SW 1271 (cell line): ENCODE measurements around the gene STARD10.
"Not testable (repeated sequence)": the region's sequence is repeated elsewhere in the genome, so short reads cannot be mapped to it uniquely, and the experiment has no call there.

ENCODE experiments used
- DNase-seq, 2 experiments: peaks; one replicate each; lab custom pipeline; 2025; lab: John Stamatoyannopoulos, UW

The STARD10 gene

DNA sequence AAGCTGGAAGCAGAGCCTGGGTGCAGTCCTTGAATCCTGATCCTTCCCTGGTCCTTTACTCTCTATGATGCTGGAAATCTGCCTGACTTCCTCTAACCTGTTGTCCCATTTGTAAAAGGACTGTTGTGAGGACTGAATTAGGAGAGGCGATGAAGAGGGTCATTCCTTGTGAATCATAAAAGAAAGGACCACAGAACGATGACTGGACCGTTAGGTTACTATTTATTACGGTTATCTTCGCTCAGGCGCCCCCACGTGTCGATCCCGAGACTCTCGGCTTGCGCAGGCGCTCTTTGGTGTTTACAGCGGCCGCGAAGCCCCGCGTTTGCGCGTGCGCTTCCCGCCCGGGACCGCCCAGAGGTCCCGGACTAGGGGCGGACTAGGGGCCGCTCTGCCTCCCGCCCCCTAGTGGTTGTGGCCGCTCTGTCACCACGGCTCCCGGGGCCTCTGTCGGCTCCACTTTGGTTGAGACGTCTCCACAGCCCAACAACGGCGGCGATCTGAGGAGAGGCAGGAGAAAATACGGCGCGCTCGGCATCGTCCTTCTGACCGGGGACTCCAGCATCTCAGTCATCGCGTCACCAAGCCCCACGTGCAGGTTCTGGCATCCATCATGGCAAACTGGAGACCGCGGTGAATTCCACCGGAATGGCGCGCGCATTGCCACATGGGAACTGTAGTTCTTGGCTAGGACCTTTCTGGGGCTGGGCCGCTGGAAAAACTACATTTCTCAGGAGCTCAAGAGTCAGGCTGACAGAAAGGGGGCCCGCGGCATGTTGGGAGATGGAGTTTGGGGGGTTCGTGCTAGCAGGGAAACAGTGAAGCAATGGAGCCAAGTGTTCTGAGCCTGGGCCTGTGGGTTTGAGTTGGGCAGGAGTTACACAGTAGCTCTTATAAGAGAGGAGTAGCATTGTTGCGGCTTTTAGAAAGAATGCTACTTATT lies at the start of gene STARD10:
TSS of gene STARD10 (minus strand) at position 623 of the 943 bp plus-strand sequence. CDS start 12,866 bp downstream, outside the sequence.
- peak; percentile 85 to 94 for DNase-seq

- no peak for DNase-seq
These were observed 48.9 kb upstream of the STARD10 start for GRCh38 chr11:72842653-72843330.

DNA sequence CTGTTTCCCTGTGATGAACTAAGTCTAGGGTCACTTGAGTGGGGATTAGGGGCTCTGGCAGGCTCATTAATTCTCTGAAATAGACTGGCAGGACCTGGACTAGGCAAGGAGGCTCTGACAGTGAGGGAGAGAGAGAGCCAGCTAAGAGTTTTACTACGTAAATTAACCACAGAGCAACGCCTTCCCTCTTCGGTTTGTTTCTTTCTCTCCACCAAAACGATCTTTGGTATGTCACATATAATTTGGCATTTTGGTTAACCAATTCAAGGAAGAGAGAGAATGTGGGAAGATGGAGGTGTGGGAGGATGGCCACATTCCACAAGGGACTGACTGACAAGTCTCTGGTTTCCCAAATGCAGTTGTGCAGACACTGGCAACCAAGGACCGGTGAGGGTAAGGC lies 48.3 kb upstream of the STARD10 start:
- no peak for DNase-seq

DNA sequence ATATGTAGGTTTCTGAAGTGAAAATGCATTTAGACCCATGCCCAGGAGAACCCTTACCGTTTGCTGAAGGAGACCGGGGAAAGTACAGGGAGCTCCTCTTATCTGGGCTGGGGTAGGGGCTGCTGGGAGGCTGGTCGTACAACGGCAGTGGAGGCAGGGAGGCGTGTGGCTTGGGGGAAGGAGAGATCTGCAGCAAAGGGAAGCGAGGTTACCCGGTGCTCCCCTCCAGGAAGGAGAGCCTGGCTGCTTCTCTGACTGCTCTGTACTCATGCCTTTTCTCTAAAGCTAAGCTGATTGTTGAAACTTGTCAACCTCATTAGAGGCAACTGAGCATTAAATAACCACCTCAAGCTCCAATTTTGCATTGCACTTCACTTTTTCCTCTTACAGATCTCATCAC lies 47.5 kb upstream of the STARD10 start:
- DNase-seq, result no peak

DNA sequence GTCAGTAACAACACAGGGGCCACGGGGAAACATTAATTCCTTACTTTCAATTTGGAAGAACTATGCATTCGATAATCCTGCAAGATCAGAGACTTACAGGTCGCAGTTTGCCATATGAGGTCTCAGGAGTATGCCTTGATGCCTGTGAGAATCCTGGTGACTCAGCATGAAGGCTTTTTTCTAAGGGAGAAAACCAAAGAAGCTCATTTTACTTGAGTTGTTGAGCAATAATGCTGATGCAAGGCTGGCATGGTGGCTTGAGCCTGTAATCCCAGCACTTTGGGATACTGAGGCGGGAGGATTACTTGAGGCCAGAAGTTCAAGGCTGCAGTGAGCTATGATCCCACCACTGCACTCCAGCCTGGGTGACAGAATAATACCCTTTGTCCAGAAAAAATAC lies 46.9 kb upstream of the STARD10 start:
- DNase-seq, result no peak

GRCh38 chr11:72838691-72839305 lies 45.0 kb upstream of the STARD10 start:
- DNase-seq, result no peak

DNA sequence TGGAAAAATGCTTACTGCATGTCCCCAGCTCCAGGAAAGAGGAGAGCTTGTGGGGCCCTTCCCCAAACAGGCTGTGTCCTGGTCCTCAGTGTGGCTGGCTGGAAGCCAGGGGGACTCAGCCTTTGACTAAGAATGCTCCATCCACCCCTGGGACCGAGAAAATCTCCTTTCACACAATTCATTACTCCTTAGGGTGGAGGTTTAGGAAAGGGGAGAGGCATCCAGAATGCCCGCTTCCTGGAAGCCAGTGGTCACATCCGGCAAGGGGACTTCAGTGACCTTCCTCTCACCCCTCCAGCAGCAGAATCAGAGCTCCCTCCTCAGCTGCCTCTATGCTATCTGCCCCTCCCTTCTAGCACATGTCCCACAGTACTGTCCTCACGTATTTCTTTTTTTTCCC lies 42.3 kb upstream of the STARD10 start:
- DNase-seq, result no peak

DNA sequence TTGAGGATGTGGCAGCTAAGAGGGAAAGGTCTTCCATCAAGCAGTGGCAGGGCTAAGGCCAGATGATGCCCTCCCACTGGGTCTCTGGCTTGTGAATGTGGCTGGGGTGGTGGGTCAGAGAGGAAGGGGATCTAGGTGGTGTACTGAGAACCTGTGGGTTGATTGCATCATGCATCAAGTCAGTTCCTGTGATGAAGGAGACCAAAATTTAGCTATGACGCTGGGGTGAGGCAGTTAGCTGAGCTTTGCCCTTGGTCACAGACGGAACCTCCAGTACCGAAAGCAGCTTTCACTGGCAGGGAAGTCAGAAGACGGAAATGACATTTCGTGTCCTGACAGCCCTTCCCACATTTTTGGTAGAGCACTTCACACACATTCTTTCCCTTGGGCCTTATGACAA lies 41.1 kb upstream of the STARD10 start:
- DNase-seq, result no peak

DNA sequence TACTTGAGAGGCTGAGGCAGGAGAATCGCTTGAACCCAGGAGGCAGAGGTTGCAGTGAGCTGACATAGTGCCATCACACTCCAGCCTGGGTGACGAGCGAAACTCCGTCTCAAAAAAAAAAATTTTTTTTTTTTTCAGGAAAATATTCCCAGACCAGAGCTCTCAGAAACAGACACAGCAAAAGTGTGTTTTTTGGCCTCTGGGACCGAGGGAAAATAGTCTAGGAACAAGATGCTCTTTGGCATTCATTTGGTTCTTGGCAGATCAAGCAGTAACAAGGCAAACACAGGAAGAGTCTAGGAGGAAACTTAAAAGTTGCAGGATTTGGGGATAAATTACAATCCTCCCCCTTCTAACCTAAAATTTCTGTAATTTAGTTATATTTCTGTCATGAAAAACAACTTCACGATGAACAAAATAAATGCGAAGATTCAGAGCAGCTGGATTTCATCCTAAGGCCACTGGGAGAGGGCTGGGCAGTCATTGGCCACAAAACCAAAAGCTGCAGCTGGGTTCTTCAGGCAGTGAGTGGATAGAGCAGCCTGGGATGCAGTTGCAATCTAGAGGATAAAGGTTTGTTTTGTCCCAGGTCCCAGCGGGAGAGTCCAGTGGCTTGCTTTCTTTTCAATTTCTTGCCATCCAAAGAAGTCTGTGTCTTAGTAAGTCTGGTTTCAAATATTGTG lies 40.1 kb upstream of the STARD10 start:
- no peak for DNase-seq

DNA sequence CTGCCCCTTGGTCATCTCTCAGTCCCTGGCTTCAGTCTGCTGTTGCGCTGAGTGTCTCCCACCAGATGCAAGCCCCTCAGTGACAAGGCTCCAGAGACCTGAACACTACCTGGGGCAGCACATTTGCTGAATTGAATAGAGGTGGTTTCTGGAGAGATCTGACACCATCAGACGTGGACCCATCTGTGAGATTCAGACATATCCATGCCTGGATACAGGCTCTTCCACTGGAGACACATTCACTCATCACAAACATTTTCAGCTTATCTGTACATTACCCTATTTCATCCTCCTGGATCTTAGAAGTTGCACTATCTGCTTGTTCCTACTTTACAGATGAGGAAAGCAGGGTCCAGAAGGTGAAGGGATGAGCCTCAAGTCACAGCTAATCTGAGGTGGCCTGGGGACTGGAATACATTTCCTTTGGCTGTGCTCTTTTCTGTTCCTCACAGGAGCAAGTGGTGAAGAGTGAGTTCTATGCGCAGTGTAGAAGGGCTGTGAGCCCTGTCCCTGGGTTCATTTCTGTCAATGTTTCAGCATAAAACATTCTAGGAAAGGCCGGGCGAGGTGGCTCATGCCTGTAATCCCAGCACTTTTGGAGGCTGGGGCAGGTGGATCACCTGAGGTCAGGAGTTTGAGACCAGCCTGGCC lies 39.4 kb upstream of the STARD10 start:
- DNase-seq, result no peak

- no peak for DNase-seq
These were observed 38.6 kb upstream of the STARD10 start for GRCh38 chr11:72832301-72833082.

DNA sequence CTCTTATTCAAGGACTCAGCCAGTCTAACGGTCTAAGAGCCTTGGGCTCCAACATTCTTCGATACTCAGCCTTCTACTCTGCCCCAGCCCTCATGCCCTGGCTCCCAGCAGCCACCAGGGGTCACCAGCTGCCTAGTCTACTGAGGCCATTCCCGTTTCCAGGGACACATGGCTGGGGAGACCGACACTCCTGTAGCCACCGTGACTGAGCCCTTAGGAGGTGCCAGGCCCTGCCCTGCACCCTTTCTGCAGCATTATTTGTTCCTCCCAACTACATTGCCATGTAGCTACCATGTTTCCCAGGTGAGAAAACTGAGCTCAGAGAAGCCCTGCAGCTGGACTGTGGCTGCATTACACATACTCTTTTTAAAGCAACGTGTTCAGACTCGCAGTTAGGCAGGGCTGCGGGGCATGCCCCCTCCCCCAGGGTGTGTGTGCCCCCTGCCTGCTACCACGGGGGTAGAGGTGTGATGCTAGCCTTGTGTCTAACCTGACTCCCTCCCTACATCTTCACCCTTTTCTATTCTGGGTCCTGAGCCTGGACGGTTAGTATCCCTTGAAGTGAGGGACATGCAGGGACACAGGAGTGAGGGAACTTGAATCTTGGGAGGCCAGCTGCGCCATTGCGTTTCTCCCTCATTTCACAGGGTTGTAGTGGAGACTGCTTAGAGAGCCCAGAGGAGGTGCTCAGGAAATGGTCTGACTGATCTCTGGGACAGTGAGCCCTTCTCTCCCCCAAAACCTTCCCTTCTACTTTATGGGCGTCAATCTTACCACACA lies 37.9 kb upstream of the STARD10 start:
- peak; percentile 65 to 74 for DNase-seq

- no peak for DNase-seq
These were observed 36.2 kb upstream of the STARD10 start for GRCh38 chr11:72829884-72830533.

- DNase-seq, result no peak
These were observed 35.3 kb upstream of the STARD10 start for GRCh38 chr11:72829178-72829577.

GRCh38 chr11:72828692-72829101 lies 34.9 kb upstream of the STARD10 start:
- no peak for DNase-seq

DNA sequence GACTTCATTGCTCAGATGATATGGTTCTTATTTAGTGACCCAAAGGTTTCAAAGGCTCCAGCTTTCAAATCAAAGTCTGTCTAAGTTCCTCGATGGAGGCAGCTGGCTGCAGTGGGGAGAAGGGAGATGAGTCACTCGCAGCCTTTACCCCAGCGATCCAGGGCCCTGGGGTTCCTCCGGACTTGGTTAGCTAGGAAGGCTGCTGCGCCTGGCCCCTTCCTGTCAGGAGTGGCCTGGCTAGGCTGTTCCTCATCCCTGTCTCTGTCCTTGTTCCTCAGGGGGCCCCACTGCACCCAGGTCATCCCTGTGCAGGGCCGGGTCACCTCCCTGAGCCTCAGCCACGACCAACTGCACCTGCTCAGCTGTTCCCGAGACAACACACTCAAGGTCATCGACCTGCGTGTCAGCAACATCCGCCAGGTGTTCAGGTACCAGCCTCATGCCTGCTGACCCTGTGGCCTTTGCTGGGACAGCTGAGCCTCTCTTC lies 34.3 kb upstream of the STARD10 start:
- no peak for DNase-seq

- not testable (repeated sequence) for DNase-seq
These were observed 33.8 kb upstream of the STARD10 start for GRCh38 chr11:72827656-72828055.

GRCh38 chr11:72826942-72827480 lies 33.2 kb upstream of the STARD10 start:
- no peak for DNase-seq
